ENCODE measurements around the gene B3GALT2. TPM values are rescaled to one million over a fixed set of nuclear protein-coding genes. Genes with fewer than 3 reads are reported as not detected.
A peak's percentile ranks its signal among the peaks of the same experiment; 100 is the strongest.
"Not testable (repeated sequence)": the region's sequence is repeated elsewhere in the genome, so short reads cannot be mapped to it uniquely, and the experiment has no call there.

Gene B3GALT2
- total RNA-seq, 2 experiments from 2014 or later = not detected

DNA sequence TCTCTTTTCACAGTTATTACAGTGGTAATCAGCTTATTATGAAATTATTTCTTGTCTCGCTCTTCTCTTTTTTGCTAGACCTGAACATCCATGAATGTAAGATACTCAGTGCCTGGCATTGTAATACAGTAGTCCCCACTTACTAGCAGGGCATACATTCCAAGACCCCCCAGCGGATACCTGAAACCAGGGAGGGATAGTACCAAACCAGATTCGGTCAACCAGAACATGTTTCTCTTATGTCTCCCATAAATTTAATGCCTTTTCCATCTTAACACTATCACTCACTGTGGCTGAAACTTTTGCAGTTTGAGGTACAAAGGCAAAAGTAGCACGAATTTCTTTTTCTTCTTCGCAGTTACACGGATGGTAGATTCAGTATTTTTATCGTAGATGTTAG lies 24.6 kb upstream of the B3GALT2 start:
- no peak overlapping the region for H3K27ac Mint-ChIP-seq
- no peak for ATAC-seq
- intact Hi-C loops (cut with DNase I, micrococcal nuclease) = no loop called here

DNA sequence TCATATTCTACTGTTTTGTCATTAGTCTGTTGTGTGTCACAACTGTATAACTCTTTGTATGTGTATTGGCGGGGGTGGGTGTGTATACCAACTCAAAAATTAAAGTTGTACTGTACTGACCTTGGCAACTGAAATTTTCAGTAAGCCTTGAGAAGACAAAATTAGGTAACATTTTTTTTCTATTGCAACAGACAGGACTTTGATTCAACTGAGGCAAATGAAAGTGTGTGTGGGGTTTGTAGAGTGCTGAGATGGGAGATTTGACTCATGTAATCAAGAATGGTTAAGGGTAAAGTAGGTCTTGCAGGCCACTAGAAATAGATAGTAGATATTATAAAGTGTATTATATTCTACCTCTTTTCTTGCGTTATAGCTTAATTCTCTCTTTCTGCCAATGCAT lies 14.6 kb upstream of the B3GALT2 start:
- CTCF ChIA-PET = no interaction called here
- Mint-ChIP-seq H3K27me3 (no peaks in the 10 kb centered on the region), H3K4me1 (peaks cover 26% of the 10 kb centered on the region), H3K36me3 (ENCODE audit: low read depth) (peaks cover 31% of the 10 kb centered on the region), H3K27ac (no peak overlapping the region), H3K4me3 (no peak overlapping the region), H3K9me3 (ENCODE audit: low read depth) (peaks cover 7% of the 10 kb centered on the region)
- POLR2A ChIA-PET = no interaction called here
- ATAC-seq (no peak), DNase-seq (no peak)
- intact Hi-C loops (cut with DNase I, micrococcal nuclease) = no loop called here

More for the DNA sequence above, 24.6 kb upstream of the B3GALT2 start:
- Mint-ChIP-seq H3K27me3 (no peaks in the 10 kb centered on the region), H3K4me1 (peaks cover 15% of the 10 kb centered on the region), H3K36me3 (ENCODE audit: low read depth) (peaks cover 70% of the 10 kb centered on the region), H3K9me3 (ENCODE audit: low read depth) (peaks cover 12% of the 10 kb centered on the region), H3K4me3 (no peak overlapping the region)
- ChIA-PET POLR2A (no interaction called here), CTCF (no interaction called here)
- no peak for DNase-seq

DNA sequence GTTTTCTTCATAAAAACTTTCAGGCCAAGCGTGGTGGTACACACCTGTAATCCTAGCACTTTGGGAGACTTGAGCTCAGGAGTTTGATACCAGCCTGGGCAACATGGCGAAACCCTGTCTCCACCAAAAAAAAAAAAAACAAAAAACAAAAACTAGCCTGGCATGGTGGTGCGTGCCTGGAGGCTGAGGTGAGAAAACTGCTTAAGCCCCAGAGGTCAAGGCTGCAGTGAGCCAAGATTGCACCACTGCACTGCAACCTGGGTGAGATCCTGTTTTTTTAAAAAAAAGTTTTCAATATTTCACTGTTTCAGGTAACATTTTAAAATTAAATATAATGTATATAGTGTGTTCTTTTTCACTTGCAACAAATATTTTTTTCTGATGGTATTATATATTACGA lies 13.5 kb upstream of the B3GALT2 start:
- Mint-ChIP-seq H3K4me3 (no peak overlapping the region), H3K4me1 (peaks cover 34% of the 10 kb centered on the region), H3K27ac (no peak overlapping the region), H3K27me3 (no peaks in the 10 kb centered on the region), H3K36me3 (ENCODE audit: low read depth) (peaks cover 26% of the 10 kb centered on the region), H3K9me3 (ENCODE audit: low read depth) (no peaks in the 10 kb centered on the region)
- ATAC-seq (no peak), DNase-seq (no peak)
- CTCF ChIA-PET = no interaction called here
- intact Hi-C loops (cut with DNase I, micrococcal nuclease) = no loop called here
- POLR2A ChIA-PET = no interaction called here

DNA sequence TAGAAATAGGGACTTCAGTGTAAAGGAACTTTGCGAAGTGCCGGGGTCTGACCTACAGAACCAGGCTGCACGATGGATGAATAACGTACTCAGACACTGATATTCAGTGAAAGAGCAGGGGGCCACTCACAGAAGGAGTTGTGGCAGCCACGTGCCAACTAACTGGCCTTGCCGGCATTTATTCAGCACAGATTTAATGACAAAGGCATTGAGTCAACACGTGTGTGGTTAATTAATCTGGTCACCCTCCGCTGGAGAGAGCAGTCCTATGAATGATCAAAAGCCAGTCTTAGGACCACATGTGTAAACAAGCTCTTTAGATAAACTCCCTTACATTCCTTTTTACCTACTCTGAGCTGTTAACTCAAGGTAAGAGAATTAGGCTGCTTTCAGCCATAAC lies 6.2 kb upstream of the B3GALT2 start:
- CTCF ChIA-PET = no interaction called here
- ATAC-seq = no peak

DNA sequence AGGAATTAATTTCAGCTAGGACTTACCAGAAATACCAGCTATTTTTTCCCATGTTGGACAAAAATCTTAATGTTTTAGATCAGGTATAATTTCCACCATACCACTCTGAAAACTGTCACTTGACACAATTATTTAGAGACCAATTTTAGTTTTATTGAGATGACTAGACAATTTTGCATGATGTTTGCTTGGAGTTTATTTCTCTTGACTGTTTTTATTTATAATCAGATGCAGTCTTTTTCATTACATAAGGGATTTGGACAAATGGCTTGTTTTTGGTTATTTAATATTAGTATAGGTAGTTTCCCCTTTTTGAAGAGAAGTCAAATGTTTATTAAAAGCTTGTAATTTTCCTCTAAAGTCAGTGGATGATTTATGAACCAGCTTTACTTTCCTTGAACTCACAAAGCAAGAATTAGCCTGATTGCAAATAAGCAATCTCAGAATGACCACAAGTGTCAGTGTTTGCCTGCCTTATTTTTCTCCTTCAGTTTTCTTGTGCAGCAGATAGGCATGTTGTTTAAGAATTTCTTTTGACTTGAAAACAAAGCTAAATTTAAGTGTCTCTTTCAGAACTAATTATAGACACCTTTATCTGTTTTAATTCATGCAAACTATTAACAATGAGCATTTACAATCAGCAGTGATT lies 3.8 kb upstream of the B3GALT2 start:
- Mint-ChIP-seq H3K27ac (no peak overlapping the region), H3K9me3 (ENCODE audit: low read depth) (peaks cover 1% of the 10 kb centered on the region), H3K27me3 (no peaks in the 10 kb centered on the region), H3K36me3 (ENCODE audit: low read depth) (peaks cover 25% of the 10 kb centered on the region), H3K4me3 (no peak overlapping the region), H3K4me1 (peaks cover 43% of the 10 kb centered on the region)
- intact Hi-C loops (cut with DNase I, micrococcal nuclease) = no loop called here
- CTCF ChIA-PET = interaction anchor here (0.6 to 1.2 kb wide), 5 partner anchors 9 to 958 kb away, joined by 3 to 7 read pairs (median 3); no protein-coding TSS in a partner anchor
- DNase-seq (no peak), ATAC-seq (no peak)
- POLR2A ChIA-PET = no interaction called here

More for the DNA sequence above, 6.2 kb upstream of the B3GALT2 start:
- POLR2A ChIA-PET = no interaction called here
- DNase-seq = no peak
- Mint-ChIP-seq H3K36me3 (ENCODE audit: low read depth) (peaks cover 29% of the 10 kb centered on the region), H3K4me1 (peaks cover 30% of the 10 kb centered on the region), H3K27ac (no peak overlapping the region), H3K9me3 (ENCODE audit: low read depth) (peaks cover 1% of the 10 kb centered on the region), H3K4me3 (no peak overlapping the region), H3K27me3 (no peaks in the 10 kb centered on the region)
- intact Hi-C loops (cut with DNase I, micrococcal nuclease) = no loop called here

DNA sequence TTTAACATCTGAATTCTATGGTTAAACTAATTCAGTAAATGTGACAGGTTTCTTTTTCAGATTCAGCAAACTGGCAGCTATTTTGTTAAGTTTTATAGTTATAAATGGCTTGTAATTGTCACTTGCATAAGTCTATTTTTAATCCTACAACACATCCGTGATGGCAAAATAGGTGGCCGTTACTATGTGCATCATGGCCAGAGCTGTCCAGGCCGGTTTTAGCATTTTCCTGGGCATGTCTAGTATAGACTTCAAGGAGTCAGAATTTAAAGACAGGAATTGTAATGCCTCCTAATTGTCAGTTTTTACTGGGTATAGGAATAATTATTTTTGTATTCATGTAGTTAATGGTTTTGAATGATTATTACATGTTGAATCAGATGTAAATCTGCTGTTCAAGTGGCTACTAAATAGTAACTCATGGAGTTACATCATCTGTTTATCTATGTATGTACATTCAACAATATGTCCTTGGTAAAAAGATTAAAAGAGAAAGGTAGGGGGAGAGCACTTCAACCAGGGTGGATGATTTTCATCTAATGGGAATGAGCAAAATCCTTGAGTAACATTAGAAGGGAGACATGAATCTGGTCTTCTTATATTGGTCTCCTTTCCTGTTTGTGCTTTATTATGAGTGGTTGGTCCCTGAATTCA lies 3.2 kb upstream of the B3GALT2 start:
- H3K36me3 Mint-ChIP-seq (ENCODE audit: low read depth) = peaks cover 23% of the 10 kb centered on the region
- DNase-seq = no peak
- ChIA-PET CTCF (interaction anchor here (0.6 to 1.2 kb wide), 6 partner anchors 9 to 959 kb away, joined by 3 to 7 read pairs (median 4); no protein-coding TSS in a partner anchor), POLR2A (no interaction called here)
- H3K27ac Mint-ChIP-seq = no peak overlapping the region
- no peak overlapping the region for H3K4me3 Mint-ChIP-seq
- no peaks in the 10 kb centered on the region for H3K27me3 Mint-ChIP-seq
- peaks cover 42% of the 10 kb centered on the region for H3K4me1 Mint-ChIP-seq
- H3K9me3 Mint-ChIP-seq (ENCODE audit: low read depth) = peaks cover 1% of the 10 kb centered on the region
- intact Hi-C loops (cut with DNase I, micrococcal nuclease) = loop anchor here in 1 of 2 experiments (10.0 kb wide), 1 partner anchor 145 kb away; no protein-coding TSS in a partner anchor
- ATAC-seq = no peak

DNA sequence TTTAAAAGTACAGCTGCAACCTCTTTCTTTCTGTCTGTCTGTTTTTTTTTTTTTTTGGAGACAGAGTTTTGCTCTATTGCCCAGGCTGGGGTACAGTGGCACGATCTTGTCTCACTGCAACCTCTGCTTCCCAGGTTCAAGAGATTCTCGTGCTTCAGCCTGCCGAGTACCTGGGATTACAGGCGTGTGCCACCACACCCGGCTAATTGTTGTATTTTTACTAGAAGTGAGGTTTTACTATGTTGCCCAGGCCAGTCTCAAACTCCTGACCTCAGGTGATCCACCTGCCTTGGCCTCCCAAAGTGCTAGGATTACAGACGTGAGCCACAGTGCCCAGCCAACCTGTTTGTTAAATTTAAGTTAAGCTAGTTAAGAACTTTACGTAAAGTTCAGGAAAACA lies 2.5 kb upstream of the B3GALT2 start:
- H3K4me1 Mint-ChIP-seq = peaks cover 42% of the 10 kb centered on the region
- ATAC-seq; H3K9me3 Mint-ChIP-seq (ENCODE audit: low read depth); DNase-seq; H3K27ac Mint-ChIP-seq; POLR2A ChIA-PET; H3K4me3 Mint-ChIP-seq; H3K27me3 Mint-ChIP-seq: not testable (repeated sequence)
- intact Hi-C loops (cut with DNase I, micrococcal nuclease) = loop anchor here in 1 of 2 experiments (10.0 kb wide), 1 partner anchor 146 kb away; no protein-coding TSS in a partner anchor
- CTCF ChIA-PET = interaction anchor here (1.0 to 1.2 kb wide), 3 partner anchors 17 to 595 kb away, joined by 3 to 4 read pairs (median 4); no protein-coding TSS in a partner anchor
- peaks cover 23% of the 10 kb centered on the region for H3K36me3 Mint-ChIP-seq (ENCODE audit: low read depth)

DNA sequence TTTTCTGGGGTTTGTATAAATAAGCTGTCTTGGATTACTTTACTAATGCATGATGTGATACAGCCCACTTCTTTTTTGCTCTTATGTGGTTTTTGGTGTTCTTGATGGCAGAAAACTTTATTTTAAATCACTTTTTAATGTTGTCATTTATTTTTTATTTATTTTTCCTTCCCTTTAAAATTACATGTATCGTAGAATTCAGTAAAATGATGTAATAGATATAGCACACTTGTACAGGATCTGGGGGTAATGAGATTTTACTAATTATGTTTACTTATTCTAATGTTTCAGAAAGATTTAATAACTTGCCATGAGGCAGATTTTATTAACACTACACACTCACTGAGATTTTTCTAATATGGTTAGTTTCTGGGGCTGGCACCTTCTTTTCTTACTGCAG lies 701 bp upstream of the B3GALT2 start:
- Mint-ChIP-seq H3K27me3 (no peaks in the 10 kb centered on the region), H3K27ac (no peak overlapping the region), H3K4me1 (peaks cover 46% of the 10 kb centered on the region), H3K4me3 (no peak overlapping the region), H3K36me3 (ENCODE audit: low read depth) (peaks cover 9% of the 10 kb centered on the region), H3K9me3 (ENCODE audit: low read depth) (no peaks in the 10 kb centered on the region)
- intact Hi-C loops (cut with DNase I, micrococcal nuclease) = loop anchor here in 1 of 2 experiments (10.0 kb wide), 1 partner anchor 148 kb away; no protein-coding TSS in a partner anchor
- CTCF ChIA-PET = interaction anchor here (0.8 to 1.4 kb wide), 4 partner anchors 18 to 140 kb away, joined by 3 read pairs; no protein-coding TSS in a partner anchor
- ATAC-seq = no peak
- POLR2A ChIA-PET = no interaction called here
- DNase-seq = no peak

DNA sequence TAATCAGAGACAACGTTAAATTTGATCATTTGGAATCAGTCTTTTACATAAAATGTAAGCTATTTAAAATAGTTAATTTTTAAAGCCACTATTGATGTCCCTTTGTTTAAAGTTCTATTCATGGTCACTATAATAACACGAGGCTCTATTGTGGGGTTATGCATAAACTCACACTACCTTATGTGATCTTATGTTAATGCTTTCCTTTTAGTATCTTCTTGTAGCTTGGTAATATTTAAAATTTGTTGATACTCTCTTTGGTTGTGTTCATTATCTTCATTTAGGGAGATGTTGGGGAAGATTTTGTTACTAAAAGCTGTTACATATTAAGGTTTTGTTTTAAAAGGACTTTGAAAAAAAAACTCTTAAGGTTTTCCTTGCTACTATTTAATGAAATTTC lies 1.2 kb downstream of the B3GALT2 start:
- H3K4me3 Mint-ChIP-seq = peak overlapping the region; percentile 2
- intact Hi-C loops (cut with DNase I, micrococcal nuclease) = loop anchor here in 1 of 2 experiments (10.0 kb wide), 1 partner anchor 150 kb away; no protein-coding TSS in a partner anchor
- CTCF ChIA-PET = interaction anchor here (0.8 to 1.8 kb wide), 6 partner anchors 9 to 1109 kb away, joined by 3 to 6 read pairs (median 3); no protein-coding TSS in a partner anchor

DNA sequence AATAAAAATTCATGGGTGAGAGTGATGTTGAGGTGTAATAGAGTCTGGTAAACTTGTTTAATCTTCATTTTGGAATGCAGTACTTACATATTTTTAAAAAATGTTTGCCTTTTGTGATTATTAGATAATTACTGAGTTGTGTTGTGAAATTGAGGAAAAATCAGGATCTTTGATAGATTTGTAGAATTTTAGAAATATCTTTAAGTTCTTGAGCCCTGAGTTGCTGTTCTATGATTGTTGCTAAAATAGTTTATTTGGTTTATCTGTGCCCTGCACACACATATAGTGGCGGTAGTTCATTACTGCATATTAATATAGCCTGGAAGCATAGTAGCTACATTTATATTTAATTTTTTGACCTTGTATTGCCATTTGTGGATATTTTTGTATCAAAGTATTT lies 1.6 kb downstream of the B3GALT2 start:
- no peaks in the 10 kb centered on the region for H3K9me3 Mint-ChIP-seq (ENCODE audit: low read depth)
- ChIA-PET CTCF (interaction anchor here (0.8 to 1.8 kb wide), 5 partner anchors 9 to 295 kb away, joined by 3 to 6 read pairs (median 3); no protein-coding TSS in a partner anchor), POLR2A (no interaction called here)
- intact Hi-C loops (cut with DNase I, micrococcal nuclease) = loop anchor here (5.0 to 10.0 kb wide), 2 partner anchors 150 to 223 kb away; no protein-coding TSS in a partner anchor
- no peaks in the 10 kb centered on the region for H3K36me3 Mint-ChIP-seq (ENCODE audit: low read depth)
- ATAC-seq = no peak
- no peaks in the 10 kb centered on the region for H3K27me3 Mint-ChIP-seq
- H3K27ac Mint-ChIP-seq = no peak overlapping the region
- no peak overlapping the region for H3K4me3 Mint-ChIP-seq
- no peak for DNase-seq
- peaks cover 40% of the 10 kb centered on the region for H3K4me1 Mint-ChIP-seq

More for the DNA sequence above, 1.2 kb downstream of the B3GALT2 start:
- no peak for DNase-seq
- POLR2A ChIA-PET = no interaction called here
- ATAC-seq = no peak
- H3K36me3 Mint-ChIP-seq (ENCODE audit: low read depth) = no peaks in the 10 kb centered on the region
- no peak overlapping the region for H3K27ac Mint-ChIP-seq
- no peaks in the 10 kb centered on the region for H3K9me3 Mint-ChIP-seq (ENCODE audit: low read depth)
- peaks cover 42% of the 10 kb centered on the region for H3K4me1 Mint-ChIP-seq
- H3K27me3 Mint-ChIP-seq = no peaks in the 10 kb centered on the region

DNA sequence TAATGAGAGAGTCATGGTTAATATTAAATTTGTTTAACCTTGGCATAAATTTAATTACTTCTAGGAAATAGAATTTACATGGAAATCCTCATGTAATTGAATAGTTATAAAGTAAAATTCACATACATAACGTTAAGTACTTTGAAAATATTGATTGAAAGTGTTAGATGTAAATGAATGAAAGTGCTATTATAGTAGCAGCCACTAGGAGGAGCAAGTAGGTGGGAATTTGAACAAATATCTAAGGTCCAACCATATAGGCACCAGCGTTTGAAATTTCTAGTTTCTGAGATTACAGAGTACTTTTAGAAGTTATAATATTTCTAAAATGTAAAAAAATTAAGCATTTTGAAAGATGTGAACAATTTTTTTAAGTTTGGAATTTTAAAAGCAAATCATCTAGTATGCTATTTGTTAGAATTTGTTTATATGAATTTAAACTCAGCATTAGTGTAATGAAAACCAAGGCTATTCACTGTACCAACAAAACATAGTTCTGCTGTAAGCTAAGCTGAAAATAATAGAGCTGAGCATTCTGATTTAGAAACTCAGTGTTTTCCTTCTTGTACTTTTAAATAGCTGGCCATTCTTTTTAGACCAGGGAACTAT lies 3.3 kb downstream of the B3GALT2 start:
- peak; percentile 47 for ATAC-seq
- Mint-ChIP-seq H3K27me3 (no peaks in the 10 kb centered on the region), H3K4me1 (peaks cover 34% of the 10 kb centered on the region), H3K4me3 (no peak overlapping the region), H3K27ac (no peak overlapping the region), H3K9me3 (ENCODE audit: low read depth) (no peaks in the 10 kb centered on the region), H3K36me3 (ENCODE audit: low read depth) (no peaks in the 10 kb centered on the region)
- DNase-seq = no peak
- ChIA-PET CTCF (interaction anchor here (0.6 to 1.1 kb wide), 6 partner anchors 54 to 1998 kb away, joined by 3 to 4 read pairs (median 3); no protein-coding TSS in a partner anchor), POLR2A (no interaction called here)
- intact Hi-C loops (cut with DNase I, micrococcal nuclease) = loop anchor here (1.0 to 10.0 kb wide), 4 partner anchors 152 to 1112 kb away; no protein-coding TSS in a partner anchor

All from activated CD4-positive, alpha-beta T cell treated with anti-CD3 and anti-CD28 coated beads for 36 hours (primary cell).